ENCODE measurements around the gene NFXL1. TPM values are rescaled to one million over a fixed set of nuclear protein-coding genes. Genes with fewer than 3 reads are reported as not detected.

NFXL1 gene
- 6.6 and 10.1 TPM in 2 replicates for total RNA-seq

DNA sequence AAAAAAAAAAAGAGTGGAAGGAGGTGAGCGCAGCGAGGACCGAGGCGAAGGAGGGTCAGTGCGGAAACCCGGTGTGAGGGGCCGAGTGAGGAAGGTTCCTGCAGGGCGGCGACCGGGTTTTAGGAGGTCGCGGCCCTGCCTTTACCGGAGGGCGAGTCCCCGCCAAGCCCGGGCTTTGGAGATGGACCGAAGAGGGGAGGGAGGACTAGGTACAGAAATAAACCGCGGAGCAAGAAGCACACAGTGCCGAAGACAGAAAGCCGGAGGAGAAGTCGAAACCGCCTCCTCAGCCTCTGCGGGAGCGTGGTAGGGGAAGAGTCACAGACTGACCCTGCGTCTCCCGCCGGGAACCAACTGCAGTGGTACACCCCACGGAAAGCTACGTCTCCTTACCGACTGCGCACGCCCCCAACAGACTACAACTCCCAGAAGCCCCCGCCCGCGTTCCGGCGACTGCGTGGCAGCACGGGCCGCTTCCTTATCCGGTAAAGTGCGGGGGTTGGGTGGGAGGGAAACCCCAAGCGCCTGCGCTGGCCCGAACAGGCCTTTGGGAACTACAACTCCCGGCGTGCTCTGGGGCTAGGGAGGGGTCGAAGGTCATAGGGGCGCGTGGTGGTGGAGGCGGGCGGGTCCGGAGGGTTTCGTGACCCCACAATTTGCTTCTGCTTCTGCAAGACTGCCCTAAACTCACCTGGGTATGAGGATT lies at the start of gene NFXL1:
Gene NFXL1, minus strand, starts transcription at position 364 of the 706 bp plus-strand sequence. CDS start 380 bp downstream, outside the sequence.

GRCh38 chr4:47837908-47838294 lies 76.5 kb downstream of the NFXL1 start, which contains the start of gene CORIN:
TSS of gene CORIN (minus strand) at chr4:47838067. CDS start at chr4:47837949, 118 bp downstream.

Other genes with a start within 250 kb of the NFXL1 start
- 0.33 TPM in 1 of 2 replicates, not detected in the other for gene CORIN, start 76.5 kb downstream of the NFXL1 start, total RNA-seq
- not detected in 2 replicates for gene CNGA1, start 102.1 kb upstream of the NFXL1 start, total RNA-seq
- 0.65 and 1.1 TPM in 2 replicates for gene NIPAL1, start 102.2 kb upstream of the NFXL1 start, total RNA-seq
- gene TXK, start 219.7 kb upstream of the NFXL1 start, total RNA-seq = 0.38 TPM in 1 of 2 replicates, not detected in the other

Data from vein endothelial cell (primary cell).